Smooth muscle cell (in vitro differentiated cells): ENCODE data around the gene MFSD8. TPM values are rescaled to one million over a fixed set of nuclear protein-coding genes. Genes with fewer than 3 reads are reported as not detected.

Source experiments
- DNase-seq: peaks from one replicate; lab custom pipeline; 2025; ENCODE audit not compliant: unreplicated experiment; lab: John Stamatoyannopoulos, UW
- H2AFZ ChIP-seq: fragments of 200-600 bp; sonication (generic); 2 replicates; pipeline ENCODE4 v1.6.0; 2016; ENCODE audit warnings: antibody characterized with exemption, low read depth, mild to moderate bottlenecking
- H3F3A ChIP-seq: fragments of 200-600 bp; sonication (generic); 2 replicates; pipeline ENCODE4 v1.6.0; 2017; ENCODE audit warnings: antibody characterized with exemption, low read depth
- H3K27ac ChIP-seq: fragments of 200-600 bp; sonication (generic); 2 replicates; pipeline ENCODE4 v1.5.1; 2016; ENCODE audit warnings: low read depth, mild to moderate bottlenecking
- H3K27me3 ChIP-seq: fragments of 200-600 bp; sonication (generic); 2 replicates; pipeline ENCODE4 v1.6.1; 2016; ENCODE audit warnings: low read depth, mild to moderate bottlenecking
- H3K36me3 ChIP-seq: fragments of 200-600 bp; sonication (generic); 2 replicates; pipeline ENCODE4 v1.5.1; 2016; ENCODE audit warnings: low read depth
- H3K4me1 ChIP-seq: fragments of 200-600 bp; sonication (generic); 2 replicates; pipeline ENCODE4 v1.5.1; 2016; ENCODE audit warnings: low read depth
- H3K4me2 ChIP-seq: fragments of 200-600 bp; sonication (generic); 2 replicates; pipeline ENCODE4 v1.6.0; 2016; ENCODE audit warnings: mild to moderate bottlenecking
- H3K4me3 ChIP-seq: fragments of 200-600 bp; sonication (generic); 2 replicates; pipeline ENCODE4 v1.5.1; 2016; ENCODE audit warnings: mild to moderate bottlenecking
- H3K79me2 ChIP-seq: fragments of 200-600 bp; sonication (generic); 2 replicates; pipeline ENCODE4 v1.6.0; 2016; ENCODE audit warnings: low read depth, mild to moderate bottlenecking
- H3K9ac ChIP-seq: fragments of 200-600 bp; sonication (generic); 2 replicates; pipeline ENCODE4 v1.6.0; 2016; ENCODE audit warnings: low read depth
- H3K9me3 ChIP-seq: fragments of 200-600 bp; sonication (generic); replicated peaks from 2 replicates; pipeline ENCODE4 v1.5.1; 2016; ENCODE audit warnings: low read depth
- H4K20me1 ChIP-seq: fragments of 200-600 bp; sonication (generic); 2 replicates; pipeline ENCODE4 v1.6.0; 2016; ENCODE audit warnings: low read depth
- WGBS: methylation state at CpG from one replicate; pipeline ENCODE4 v1.1.7; 2016; ENCODE audit warnings: low lambda C conversion rate; 5-methylcytosine and 5-hydroxymethylcytosine counted together
- polyA plus RNA-seq: library from polyadenylated mRNA; unstranded; fragments of >200 nt; fragmentation: Nextera tagmentation; extraction: Ambion mirVana; gene quantifications from 2 replicates; pipeline ENCODE4 v1.2.1, GENCODE V29; 2016
- total RNA-seq: library from RNA; depleted of rRNA; stranded (reverse); fragments of >200 nt; gene quantifications from 2 replicates; pipeline ENCODE4 v1.2.3, GENCODE V29; 2014
- TF ChIP-seq, protein P1 (sequence below): fragments of 200-600 bp; sonication (generic); IDR thresholded peaks from 2 replicates; pipeline ENCODE4 v1.5.1; 2017; ENCODE audit warnings: borderline replicate concordance, mild to moderate bottlenecking, antibody characterized with exemption; ENCODE audit not compliant: insufficient read depth, poor library complexity, severe bottlenecking

MFSD8 gene
- total and polyA plus RNA-seq, 2 experiments from 2014 or later = 8.2 to 21.0 TPM

GRCh38 chr4:127889903-127890302, 75.1 kb downstream of the MFSD8 start:
- no peaks in the 10 kb centered on the region for H3K27me3 ChIP-seq
- peaks cover 3% of the 10 kb centered on the region for H3K79me2 ChIP-seq
- no peak overlapping the region for H3K4me3 ChIP-seq
- H2AFZ ChIP-seq = no peak overlapping the region
- H4K20me1 ChIP-seq = no peaks in the 10 kb centered on the region
- no peak overlapping the region for H3K4me2 ChIP-seq
- WGBS = 94% methylated on average over 3 of the region's 3 CpGs
- no peaks in the 10 kb centered on the region for H3K4me1 ChIP-seq
- no peaks in the 10 kb centered on the region for H3K9me3 ChIP-seq
- H3F3A ChIP-seq = no peaks in the 10 kb centered on the region
- H3K27ac ChIP-seq = no peak overlapping the region
- no peak overlapping the region for H3K9ac ChIP-seq
- no peak for DNase-seq
- TF ChIP-seq, protein P1, sequence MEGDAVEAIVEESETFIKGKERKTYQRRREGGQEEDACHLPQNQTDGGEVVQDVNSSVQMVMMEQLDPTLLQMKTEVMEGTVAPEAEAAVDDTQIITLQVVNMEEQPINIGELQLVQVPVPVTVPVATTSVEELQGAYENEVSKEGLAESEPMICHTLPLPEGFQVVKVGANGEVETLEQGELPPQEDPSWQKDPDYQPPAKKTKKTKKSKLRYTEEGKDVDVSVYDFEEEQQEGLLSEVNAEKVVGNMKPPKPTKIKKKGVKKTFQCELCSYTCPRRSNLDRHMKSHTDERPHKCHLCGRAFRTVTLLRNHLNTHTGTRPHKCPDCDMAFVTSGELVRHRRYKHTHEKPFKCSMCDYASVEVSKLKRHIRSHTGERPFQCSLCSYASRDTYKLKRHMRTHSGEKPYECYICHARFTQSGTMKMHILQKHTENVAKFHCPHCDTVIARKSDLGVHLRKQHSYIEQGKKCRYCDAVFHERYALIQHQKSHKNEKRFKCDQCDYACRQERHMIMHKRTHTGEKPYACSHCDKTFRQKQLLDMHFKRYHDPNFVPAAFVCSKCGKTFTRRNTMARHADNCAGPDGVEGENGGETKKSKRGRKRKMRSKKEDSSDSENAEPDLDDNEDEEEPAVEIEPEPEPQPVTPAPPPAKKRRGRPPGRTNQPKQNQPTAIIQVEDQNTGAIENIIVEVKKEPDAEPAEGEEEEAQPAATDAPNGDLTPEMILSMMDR = no peak
- H3K36me3 ChIP-seq = peaks cover 10% of the 10 kb centered on the region

DNA sequence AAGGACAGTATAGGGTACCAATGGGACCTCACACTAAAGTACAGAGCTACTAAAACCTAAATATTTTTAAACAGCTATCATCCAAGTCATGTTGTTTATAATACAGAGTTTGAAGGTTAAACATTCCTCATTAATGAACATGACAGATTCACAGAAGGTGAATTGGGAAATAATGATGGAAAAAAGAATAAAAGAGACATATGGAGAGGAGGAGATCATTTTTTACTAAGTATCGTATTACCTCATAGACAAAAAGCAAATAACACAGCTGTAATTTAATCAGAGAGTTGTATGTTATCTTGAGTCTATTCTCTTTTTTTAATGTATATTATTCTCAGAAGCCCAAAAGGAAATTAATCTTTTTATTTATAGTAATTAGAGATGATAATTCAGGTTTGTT, 76.4 kb downstream of the MFSD8 start:
- no peak overlapping the region for H3K4me3 ChIP-seq
- no peak overlapping the region for H3K4me2 ChIP-seq
- H4K20me1 ChIP-seq = no peaks in the 10 kb centered on the region
- 100% methylated on average over 1 of the region's 1 CpG for WGBS
- no peaks in the 10 kb centered on the region for H3K4me1 ChIP-seq
- H3K27me3 ChIP-seq = no peaks in the 10 kb centered on the region
- H3F3A ChIP-seq = no peaks in the 10 kb centered on the region
- TF ChIP-seq, protein P1 = no peak
- peaks cover 5% of the 10 kb centered on the region for H3K36me3 ChIP-seq
- no peaks in the 10 kb centered on the region for H3K9me3 ChIP-seq
- no peak for DNase-seq
- no peak overlapping the region for H2AFZ ChIP-seq
- H3K27ac ChIP-seq = no peak overlapping the region
- peaks cover 3% of the 10 kb centered on the region for H3K79me2 ChIP-seq
- no peak overlapping the region for H3K9ac ChIP-seq

- WGBS = 5% methylated on average over 7 of the region's 7 CpGs
- Histone ChIP-seq H3F3A (no peaks in the 10 kb centered on the region), H3K27me3 (no peaks in the 10 kb centered on the region), H2AFZ (peak overlapping the region; percentile 95), H3K9me3 (no peaks in the 10 kb centered on the region), H4K20me1 (no peaks in the 10 kb centered on the region), H3K36me3 (no peaks in the 10 kb centered on the region), H3K9ac (peak overlapping the region; percentile 64), H3K79me2 (peaks cover 14% of the 10 kb centered on the region), H3K27ac (no peak overlapping the region), H3K4me1 (peaks cover 17% of the 10 kb centered on the region), H3K4me2 (peak overlapping the region; percentile 90), H3K4me3 (peak overlapping the region; percentile 86)
- no peak for DNase-seq
- TF ChIP-seq, protein P1 = no peak
Measured at GRCh38 chr4:127881563-127881864, 83.5 kb downstream of the MFSD8 start.

- H3F3A ChIP-seq = no peaks in the 10 kb centered on the region
- H3K27ac ChIP-seq = peak within 1 kb of the TSS; percentile 53
- H3K4me1 ChIP-seq = peaks cover 17% of the 10 kb centered on the region
- TF ChIP-seq, protein P1 = no peak
- WGBS = under 1% methylated on average over 67 of the region's 70 CpGs
- no peaks in the 10 kb centered on the region for H3K9me3 ChIP-seq
- H3K79me2 ChIP-seq = peaks cover 14% of the 10 kb centered on the region
- peak within 1 kb of the TSS; percentile 95 for H2AFZ ChIP-seq
- H3K4me2 ChIP-seq = peak within 1 kb of the TSS; percentile 90
- DNase-seq = peak; percentile 75
- H4K20me1 ChIP-seq = no peaks in the 10 kb centered on the region
- H3K36me3 ChIP-seq = no peaks in the 10 kb centered on the region
- H3K9ac ChIP-seq = peak within 1 kb of the TSS; percentile 64
- peak within 1 kb of the TSS; percentile 86 for H3K4me3 ChIP-seq
- H3K27me3 ChIP-seq = no peaks in the 10 kb centered on the region
Measured at GRCh38 chr4:127880763-127881562, 84.0 kb downstream of the MFSD8 start, which contains the start of gene PLK4. TSS of gene PLK4 (plus strand) at chr4:127880893. CDS start at chr4:127881135, 242 bp downstream.
